CD4-positive, alpha-beta T cell treated with Interleukin-15 for 4 hours (primary cell): ENCODE data around the gene NHLRC2.
"Not testable (repeated sequence)": the region's sequence is repeated elsewhere in the genome, so short reads cannot be mapped to it uniquely, and the experiment has no call there.

Experiments
- DNase-seq: peaks from one replicate; pipeline ENCODE4 v3.0.0-alpha.2; 2020; ENCODE audit warnings: low spot score

NHLRC2 gene

GRCh38 chr10:113854013-113854760 is at the start of gene NHLRC2, which contains the start of gene DCLRE1A:
Gene NHLRC2, plus strand, starts transcription at chr10:113854661. Its CDS starts 212 bp downstream, at chr10:113854873.
Gene DCLRE1A, minus strand, starts transcription at chr10:113854082. Its CDS starts 900 bp downstream, at chr10:113853182.
- DNase-seq = peak; percentile 70

- no peak for DNase-seq
These were observed 48.0 kb upstream of the NHLRC2 start for GRCh38 chr10:113806503-113806902.

- no peak for DNase-seq
These were observed 46.3 kb upstream of the NHLRC2 start for GRCh38 chr10:113808168-113808567.

- DNase-seq = not testable (repeated sequence)
These were observed 39.8 kb upstream of the NHLRC2 start for GRCh38 chr10:113814700-113815099.

GRCh38 chr10:113819989-113820388 is 34.5 kb upstream of the NHLRC2 start:
- DNase-seq = no peak

- no peak for DNase-seq
These were observed 34.0 kb upstream of the NHLRC2 start for GRCh38 chr10:113820507-113820906.

- DNase-seq = not testable (repeated sequence)
These were observed 33.2 kb upstream of the NHLRC2 start for GRCh38 chr10:113821306-113821705.

GRCh38 chr10:113822174-113822573 is 32.3 kb upstream of the NHLRC2 start:
- DNase-seq = no peak

- DNase-seq = no peak
These were observed 31.1 kb upstream of the NHLRC2 start for GRCh38 chr10:113823389-113823788.

GRCh38 chr10:113825791-113826190 is 28.7 kb upstream of the NHLRC2 start:
- DNase-seq = no peak

- not testable (repeated sequence) for DNase-seq
These were observed 25.9 kb upstream of the NHLRC2 start for GRCh38 chr10:113828567-113828966.

GRCh38 chr10:113842171-113842570 is 12.3 kb upstream of the NHLRC2 start:
- no peak for DNase-seq

- no peak for DNase-seq
These were observed 10.4 kb upstream of the NHLRC2 start for GRCh38 chr10:113843972-113844485.

GRCh38 chr10:113846036-113846435 is 8.4 kb upstream of the NHLRC2 start:
- DNase-seq = no peak

GRCh38 chr10:113849140-113849803 is 5.2 kb upstream of the NHLRC2 start:
- DNase-seq = no peak

GRCh38 chr10:113849946-113850345 is 4.5 kb upstream of the NHLRC2 start:
- DNase-seq = no peak

GRCh38 chr10:113853578-113854012 is 866 bp upstream of the NHLRC2 start:
- DNase-seq = no peak

- peak; percentile 36 for DNase-seq
These were observed 514 bp downstream of the NHLRC2 start for GRCh38 chr10:113854761-113855588.

- DNase-seq = no peak
These were observed 2.1 kb downstream of the NHLRC2 start for GRCh38 chr10:113856563-113856962.

GRCh38 chr10:113857210-113857609 is 2.7 kb downstream of the NHLRC2 start:
- DNase-seq = no peak

- no peak for DNase-seq
These were observed 4.1 kb downstream of the NHLRC2 start for GRCh38 chr10:113858541-113858940.

GRCh38 chr10:113859261-113859660 is 4.8 kb downstream of the NHLRC2 start:
- DNase-seq = no peak
